ENCODE data around the gene TTYH2. TPM values are rescaled to one million over a fixed set of nuclear protein-coding genes. Genes with fewer than 3 reads are reported as not detected.

Gene TTYH2
- total RNA-seq, 6 donors from 2014 or later, result 2.4 to 10.5 (median 8.0) TPM

GRCh38 chr17:74192950-74193781, 20.2 kb upstream of the TTYH2 start:
- H3K27ac ChIP-seq, result peak overlapping the region in 1 of 4 donors; percentile 27
- peak in 1 of 2 donors; percentile 69 for DNase-seq
- no peak for TF ChIP-seq EP300 (IDR thresholded peaks at IDR 0.05)
- no peak for TF ChIP-seq POLR2AphosphoS5 (IDR thresholded peaks at IDR 0.05)
- TF ChIP-seq CTCF (IDR thresholded peaks at IDR 0.05), result no peak
- TF ChIP-seq POLR2A (IDR thresholded peaks at IDR 0.05), result no peak
- no peak overlapping the region for H3K4me3 ChIP-seq
- ATAC-seq (ENCODE audit: low FRiP score in 2 of 2), result peak; percentile 64 to 89
- no peaks in the 10 kb centered on the region for H3K9me3 ChIP-seq
- H3K36me3 ChIP-seq, result no peaks in the 10 kb centered on the region
- 29 to 51% methylated on average over 4 to 12 of the region's 12 CpGs for WGBS, 2 donors
- H3K4me1 ChIP-seq, result peaks cover 0 to 8% (median 2%) of the 10 kb centered on the region in 4 donors
- peaks cover 0 to 2% (median 0%) of the 10 kb centered on the region in 4 donors for H3K27me3 ChIP-seq

GRCh38 chr17:74194682-74195081, 18.7 kb upstream of the TTYH2 start:
- H3K27me3 ChIP-seq, result peaks cover 0 to 2% (median 0%) of the 10 kb centered on the region in 4 donors
- no peak for ATAC-seq (ENCODE audit: low FRiP score in 2 of 2)
- no peak for DNase-seq
- H3K4me1 ChIP-seq, result peaks cover 3 to 13% (median 6%) of the 10 kb centered on the region in 4 donors
- no peak for TF ChIP-seq POLR2A (IDR thresholded peaks at IDR 0.05)
- H3K9me3 ChIP-seq, result no peaks in the 10 kb centered on the region
- no peak overlapping the region for H3K4me3 ChIP-seq
- H3K36me3 ChIP-seq, result no peaks in the 10 kb centered on the region
- no peak overlapping the region for H3K27ac ChIP-seq
- WGBS, 2 donors, result 71 to 76% methylated on average over 7 to 9 of the region's 9 CpGs

- no peaks in the 10 kb centered on the region for H3K36me3 ChIP-seq
- DNase-seq (no peak), ATAC-seq (ENCODE audit: low FRiP score in 2 of 2) (no peak)
- no peak overlapping the region for H3K4me3 ChIP-seq
- peaks cover 0 to 2% (median 0%) of the 10 kb centered on the region in 4 donors for H3K27me3 ChIP-seq
- H3K4me1 ChIP-seq, result peaks cover 3 to 19% (median 9%) of the 10 kb centered on the region in 4 donors
- no peak for TF ChIP-seq POLR2AphosphoS5 (IDR thresholded peaks at IDR 0.05)
- no peak for TF ChIP-seq EP300 (IDR thresholded peaks at IDR 0.05)
- no peak for TF ChIP-seq CTCF (IDR thresholded peaks at IDR 0.05)
- no peak for TF ChIP-seq POLR2A (IDR thresholded peaks at IDR 0.05)
- H3K9me3 ChIP-seq, result no peaks in the 10 kb centered on the region
- WGBS, 2 donors, result 41 to 59% methylated on average over 24 to 26 of the region's 30 CpGs
- no peak overlapping the region for H3K27ac ChIP-seq
These were observed 16.6 kb upstream of the TTYH2 start for GRCh38 chr17:74196541-74197317.

GRCh38 chr17:74197801-74198200, 15.6 kb upstream of the TTYH2 start:
- Histone ChIP-seq H3K4me1 (peaks cover 3 to 15% (median 9%) of the 10 kb centered on the region in 4 donors), H3K27me3 (peaks cover 0 to 2% (median 0%) of the 10 kb centered on the region in 4 donors), H3K27ac (no peak overlapping the region), H3K4me3 (no peak overlapping the region), H3K36me3 (no peaks in the 10 kb centered on the region), H3K9me3 (no peaks in the 10 kb centered on the region)
- DNase-seq, result no peak
- 94 to 100% methylated on average over 1 to 2 of the region's 2 CpGs for WGBS, 2 donors
- ATAC-seq (ENCODE audit: low FRiP score in 2 of 2), result no peak
- no peak for TF ChIP-seq EP300 (IDR thresholded peaks at IDR 0.05)
- TF ChIP-seq CTCF (IDR thresholded peaks at IDR 0.05), result no peak
- TF ChIP-seq POLR2A (IDR thresholded peaks at IDR 0.05), result no peak
- TF ChIP-seq POLR2AphosphoS5 (IDR thresholded peaks at IDR 0.05), result no peak

GRCh38 chr17:74198694-74199093, 14.7 kb upstream of the TTYH2 start:
- TF ChIP-seq CTCF (IDR thresholded peaks at IDR 0.05) (no peak), EP300 (IDR thresholded peaks at IDR 0.05) (no peak), POLR2A (IDR thresholded peaks at IDR 0.05) (no peak), POLR2AphosphoS5 (IDR thresholded peaks at IDR 0.05) (no peak)
- DNase-seq (no peak), ATAC-seq (ENCODE audit: low FRiP score in 2 of 2) (no peak)
- 51 to 75% methylated on average over 5 to 6 of the region's 6 CpGs for WGBS, 2 donors
- H3K4me3 ChIP-seq, result no peak overlapping the region
- H3K27me3 ChIP-seq, result peaks cover 0 to 2% (median 0%) of the 10 kb centered on the region in 4 donors
- H3K36me3 ChIP-seq, result no peaks in the 10 kb centered on the region
- no peaks in the 10 kb centered on the region for H3K9me3 ChIP-seq
- peaks cover 7 to 16% (median 7%) of the 10 kb centered on the region in 4 donors for H3K4me1 ChIP-seq
- no peak overlapping the region for H3K27ac ChIP-seq

All from upper lobe of left lung (tissue), 6 donors.